Esophagus muscularis mucosa (tissue), 4 donors: Measurements from ENCODE around the gene SLC36A1. TPM values are rescaled to one million over a fixed set of nuclear protein-coding genes. Genes with fewer than 3 reads are reported as not detected.

Experiments used
- DNase-seq: peaks from one replicate; pipeline ENCODE4 v3.0.0-alpha.2; 2017; ENCODE audit errors: extremely low spot score
- H3K27ac ChIP-seq, 4 donors: fragments of 200-600 bp; sonication (generic); replicated peaks in 1 of 4; 1 replicate in 3 of 4; 2 replicates in 1 of 4; pipeline ENCODE4 v1.5.1; 2016 to 2019; ENCODE audit warnings: mild to moderate bottlenecking in 1 of 4
- H3K27me3 ChIP-seq, 4 donors: fragments of 200-600 bp; sonication (generic); one replicate each; pipeline versions ENCODE4 v1.5.1 to v1.6.0; 2016 to 2019
- H3K36me3 ChIP-seq, 4 donors: fragments of 200-600 bp; sonication (generic); one replicate each; pipeline ENCODE4 v1.5.1; 2016 to 2019
- H3K4me1 ChIP-seq, 4 donors: fragments of 200-600 bp; sonication (generic); one replicate each; pipeline ENCODE4 v1.5.1; 2016 to 2019
- H3K4me3 ChIP-seq, 4 donors: fragments of 200-600 bp; sonication (generic); 1 replicate in 2 of 4; 2 replicates in 2 of 4; pipeline ENCODE4 v1.5.1; 2016 to 2019; ENCODE audit warnings: mild to moderate bottlenecking in 4 of 4, moderate library complexity in 1 of 4
- H3K9me3 ChIP-seq, 4 donors: fragments of 200-600 bp; sonication (generic); 1 replicate in 3 of 4; 2 replicates in 1 of 4; pipeline ENCODE4 v1.5.1; 2016 to 2019
- CTCF ChIP-seq, 3 experiments: fragments of 200-600 bp in 2 of 3; fragments of 450-650 bp in 1 of 3; sonication (generic) in 2 of 3; IDR thresholded peaks; one replicate each; pipeline ENCODE4 v1.5.1; 2017 to 2019; ENCODE audit warnings: antibody characterized with exemption in 3 of 3, mild to moderate bottlenecking in 2 of 3, moderate library complexity in 1 of 3
- EP300 ChIP-seq: sonication (generic); formaldehyde crosslinking; IDR thresholded peaks from one replicate; pipeline ENCODE4 v1.6.1; 2017; ENCODE audit warnings: antibody characterized with exemption
- POLR2A ChIP-seq: fragments of 450-650 bp; IDR thresholded peaks from one replicate; pipeline ENCODE4 v1.6.1; 2017; ENCODE audit warnings: antibody characterized with exemption, moderate library complexity, mild to moderate bottlenecking, low read depth
- POLR2AphosphoS5 ChIP-seq, 2 donors: sonication (generic); formaldehyde crosslinking; IDR thresholded peaks; one replicate each; pipeline ENCODE4 v1.6.1; 2017; ENCODE audit warnings: antibody characterized with exemption in 2 of 2
- whole genome bisulfite sequencing: methylation state at CpG from one replicate; pipeline ENCODE4 v1.1.5; 2018; 5-methylcytosine and 5-hydroxymethylcytosine counted together
- intact Hi-C: fragments of 100-400 bp; cut with DNase I; formaldehyde crosslinking; loops from one replicate; pipeline ENCODE4 v1.15.1; 2023
- total RNA-seq, 4 donors: library from RNA; depleted of rRNA; stranded (reverse); fragments of >200 nt; gene quantifications; one replicate each; pipeline versions ENCODE4 v1.1.0 to v1.2.1, GENCODE V29; 2016

SLC36A1 gene
- total RNA-seq, 4 donors from 2014 or later, result 5.1 to 13.7 (median 8.8) TPM

GRCh38 chr5:151464101-151464500 lies 16.7 kb downstream of the SLC36A1 start:
- no peak for TF ChIP-seq EP300
- no peak for TF ChIP-seq POLR2AphosphoS5 (IDR thresholded peaks at IDR 0.05)
- TF ChIP-seq CTCF (IDR thresholded peaks at IDR 0.05), result no peak
- TF ChIP-seq POLR2A, result no peak
- Histone ChIP-seq H3K4me3 (no peak overlapping the region), H3K4me1 (no peaks in the 10 kb centered on the region), H3K27ac (no peak overlapping the region), H3K9me3 (no peaks in the 10 kb centered on the region), H3K36me3 (peaks cover 19 to 76% (median 35%) of the 10 kb centered on the region in 4 donors), H3K27me3 (no peaks in the 10 kb centered on the region)
- intact Hi-C loops, result no loop called here
- DNase-seq, result peak; percentile 7
- WGBS, result 87% methylated on average over 4 of the region's 4 CpGs

GRCh38 chr5:151465476-151465875 lies 18.1 kb downstream of the SLC36A1 start:
- no peaks in the 10 kb centered on the region for H3K27me3 ChIP-seq
- 95% methylated on average over 4 of the region's 4 CpGs for WGBS
- intact Hi-C loops, result no loop called here
- H3K4me1 ChIP-seq, result no peaks in the 10 kb centered on the region
- peaks cover 19 to 78% (median 36%) of the 10 kb centered on the region in 4 donors for H3K36me3 ChIP-seq
- DNase-seq, result peak; percentile 10
- H3K9me3 ChIP-seq, result no peaks in the 10 kb centered on the region
- no peak overlapping the region for H3K4me3 ChIP-seq
- H3K27ac ChIP-seq, result no peak overlapping the region
- TF ChIP-seq POLR2A (no peak), POLR2AphosphoS5 (IDR thresholded peaks at IDR 0.05) (no peak)

- WGBS, result 93% methylated on average over 8 of the region's 8 CpGs
Observed at GRCh38 chr5:151467576-151467975, 20.2 kb downstream of the SLC36A1 start.

GRCh38 chr5:151469386-151469785 lies 22.0 kb downstream of the SLC36A1 start:
- Histone ChIP-seq H3K27ac (no peak overlapping the region), H3K36me3 (peaks cover 17 to 82% (median 34%) of the 10 kb centered on the region in 4 donors), H3K9me3 (no peaks in the 10 kb centered on the region), H3K27me3 (no peaks in the 10 kb centered on the region), H3K4me3 (no peak overlapping the region), H3K4me1 (no peaks in the 10 kb centered on the region)
- intact Hi-C loops, result no loop called here
- TF ChIP-seq POLR2A, result no peak
- no peak for TF ChIP-seq CTCF (IDR thresholded peaks at IDR 0.05)
- no peak for TF ChIP-seq POLR2AphosphoS5 (IDR thresholded peaks at IDR 0.05)
- no peak for TF ChIP-seq EP300
- DNase-seq, result no peak

More at GRCh38 chr5:151467576-151467975, 20.2 kb downstream of the SLC36A1 start:
- no peaks in the 10 kb centered on the region for H3K27me3 ChIP-seq
- intact Hi-C loops, result no loop called here
- no peaks in the 10 kb centered on the region for H3K9me3 ChIP-seq
- no peak overlapping the region for H3K4me3 ChIP-seq
- H3K36me3 ChIP-seq, result peaks cover 19 to 77% (median 36%) of the 10 kb centered on the region in 4 donors
- peak; percentile 57 for DNase-seq
- no peak overlapping the region for H3K27ac ChIP-seq
- H3K4me1 ChIP-seq, result no peaks in the 10 kb centered on the region
- TF ChIP-seq POLR2AphosphoS5 (IDR thresholded peaks at IDR 0.05) (no peak), POLR2A (no peak), EP300 (no peak), CTCF (IDR thresholded peaks at IDR 0.05) (no peak)

- peaks cover 15 to 81% (median 32%) of the 10 kb centered on the region in 4 donors for H3K36me3 ChIP-seq
- DNase-seq, result no peak
Observed at GRCh38 chr5:151469992-151470391, 22.6 kb downstream of the SLC36A1 start.

More at GRCh38 chr5:151469992-151470391, 22.6 kb downstream of the SLC36A1 start:
- WGBS, result 83% methylated on average over 3 of the region's 3 CpGs
- Histone ChIP-seq H3K4me3 (no peak overlapping the region), H3K4me1 (no peaks in the 10 kb centered on the region), H3K27ac (no peak overlapping the region), H3K9me3 (no peaks in the 10 kb centered on the region), H3K27me3 (no peaks in the 10 kb centered on the region)
- TF ChIP-seq EP300, result no peak
- TF ChIP-seq POLR2AphosphoS5 (IDR thresholded peaks at IDR 0.05), result no peak
- no peak for TF ChIP-seq POLR2A
- no peak for TF ChIP-seq CTCF (IDR thresholded peaks at IDR 0.05)
- intact Hi-C loops, result no loop called here
